Thoracic aorta (tissue), 2 donors: ENCODE measurements around the gene C2CD3. TPM values are rescaled to one million over a fixed set of nuclear protein-coding genes. Genes with fewer than 3 reads are reported as not detected.

Source experiments
- ATAC-seq: fragments of 150-250 bp; one replicate; pipeline ENCODE4 v1.8.0; 2017; ENCODE audit warnings: low read depth; ENCODE audit not compliant: insufficient number of reproducible peaks, low FRiP score
- DNase-seq: peaks from one replicate; pipeline ENCODE4 v3.0.0-alpha.2; 2020; ENCODE audit warnings: low spot score
- H3K27ac ChIP-seq, 2 donors: fragments of 200-600 bp; sonication (generic); 1 replicate in 1 of 2; 2 replicates in 1 of 2; pipeline ENCODE4 v1.5.1; 2016; ENCODE audit warnings: mild to moderate bottlenecking in 2 of 2, moderate library complexity in 2 of 2
- H3K27me3 ChIP-seq: fragments of 200-600 bp; sonication (generic); replicated peaks from 2 replicates; pipeline ENCODE4 v1.6.0; 2016; ENCODE audit warnings: mild to moderate bottlenecking; ENCODE audit not compliant: insufficient read depth
- H3K36me3 ChIP-seq: fragments of 200-600 bp; sonication (generic); one replicate; pipeline ENCODE4 v1.5.1; 2016
- H3K4me1 ChIP-seq, 2 donors: fragments of 200-600 bp; sonication (generic); 1 replicate in 1 of 2; 2 replicates in 1 of 2; pipeline versions ENCODE4 v1.5.1 to v1.6.0; 2016; ENCODE audit warnings: low read depth in 2 of 2, mild to moderate bottlenecking in 1 of 2; ENCODE audit not compliant: control insufficient read depth in 1 of 2
- H3K4me3 ChIP-seq: fragments of 200-600 bp; sonication (generic); 2 replicates; pipeline ENCODE4 v1.5.1; 2016; ENCODE audit warnings: mild to moderate bottlenecking
- H3K9me3 ChIP-seq: fragments of 200-600 bp; sonication (generic); 2 replicates; pipeline ENCODE4 v1.5.1; 2016
- CTCF ChIP-seq: fragments of 200-600 bp; sonication (generic); IDR thresholded peaks from one replicate; pipeline ENCODE4 v1.5.1; 2019; ENCODE audit warnings: antibody characterized with exemption
- total RNA-seq, 2 donors: library from RNA; depleted of rRNA; stranded (reverse); fragments of >200 nt; gene quantifications; one replicate each; pipeline versions ENCODE4 v1.1.0 to v1.2.3, GENCODE V29; 2016

Gene C2CD3
- total RNA-seq, 2 donors from 2014 or later, result 23.7 to 30.6 TPM

GRCh38 chr11:74007691-74008372 lies 163.0 kb downstream of the C2CD3 start:
- no peak for ATAC-seq
- peaks cover 3% of the 10 kb centered on the region for H3K36me3 ChIP-seq
- H3K9me3 ChIP-seq, result no peaks in the 10 kb centered on the region
- H3K4me3 ChIP-seq, result no peak overlapping the region
- H3K27ac ChIP-seq, result no peak overlapping the region
- DNase-seq, result no peak
- no peaks in the 10 kb centered on the region for H3K27me3 ChIP-seq
- no peaks in the 10 kb centered on the region for H3K4me1 ChIP-seq
- no peak for TF ChIP-seq CTCF

- ATAC-seq (no peak), DNase-seq (no peak)
- Histone ChIP-seq H3K36me3 (peaks cover 3% of the 10 kb centered on the region), H3K27me3 (no peaks in the 10 kb centered on the region), H3K4me1 (no peaks in the 10 kb centered on the region), H3K27ac (no peak overlapping the region), H3K9me3 (no peaks in the 10 kb centered on the region), H3K4me3 (no peak overlapping the region)
- no peak for TF ChIP-seq CTCF
Measured at GRCh38 chr11:74006743-74007304, 164.0 kb downstream of the C2CD3 start.

GRCh38 chr11:74005721-74006517 lies 164.9 kb downstream of the C2CD3 start:
- DNase-seq (no peak), ATAC-seq (no peak)
- TF ChIP-seq CTCF, result no peak
- Histone ChIP-seq H3K27ac (no peak overlapping the region), H3K9me3 (no peaks in the 10 kb centered on the region), H3K36me3 (peaks cover 3% of the 10 kb centered on the region), H3K4me3 (no peak overlapping the region), H3K4me1 (no peaks in the 10 kb centered on the region), H3K27me3 (no peaks in the 10 kb centered on the region)

GRCh38 chr11:74004759-74005615 lies 165.8 kb downstream of the C2CD3 start:
- no peak for TF ChIP-seq CTCF
- no peak overlapping the region for H3K27ac ChIP-seq
- DNase-seq (no peak), ATAC-seq (no peak)
- H3K36me3 ChIP-seq, result peaks cover 3% of the 10 kb centered on the region
- H3K4me3 ChIP-seq, result no peak overlapping the region
- no peaks in the 10 kb centered on the region for H3K9me3 ChIP-seq
- H3K4me1 ChIP-seq, result no peaks in the 10 kb centered on the region
- H3K27me3 ChIP-seq, result no peaks in the 10 kb centered on the region
